ENCODE measurements around the gene ACSS3.

The ACSS3 gene

DNA sequence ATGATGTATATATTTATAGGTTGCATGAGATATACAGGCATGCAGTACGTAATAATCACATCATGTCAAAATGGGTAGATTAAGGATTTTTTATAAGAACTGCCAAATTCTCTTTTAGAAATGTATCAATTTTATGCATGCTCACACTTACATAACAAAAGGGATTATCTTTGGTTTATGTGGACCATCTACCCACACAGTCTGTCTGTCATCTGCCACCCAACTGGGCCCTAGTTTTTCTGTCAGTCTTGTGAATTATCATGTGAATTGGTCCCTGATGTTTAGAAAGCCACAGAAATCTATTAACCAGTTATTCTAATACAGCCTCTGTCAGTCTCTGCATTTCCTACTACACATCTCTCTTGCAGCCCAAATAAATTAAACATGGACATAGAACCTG is 133.4 kb downstream of the ACSS3 start:
- no peak for FAIRE-seq
- TF ChIP-seq TAF1 (IDR thresholded peaks at IDR 0.05; ENCODE audit: borderline replicate concordance, low read depth, low read length) = no peak
- DNase-seq (ENCODE audit: insufficient read length) = no peak

DNA sequence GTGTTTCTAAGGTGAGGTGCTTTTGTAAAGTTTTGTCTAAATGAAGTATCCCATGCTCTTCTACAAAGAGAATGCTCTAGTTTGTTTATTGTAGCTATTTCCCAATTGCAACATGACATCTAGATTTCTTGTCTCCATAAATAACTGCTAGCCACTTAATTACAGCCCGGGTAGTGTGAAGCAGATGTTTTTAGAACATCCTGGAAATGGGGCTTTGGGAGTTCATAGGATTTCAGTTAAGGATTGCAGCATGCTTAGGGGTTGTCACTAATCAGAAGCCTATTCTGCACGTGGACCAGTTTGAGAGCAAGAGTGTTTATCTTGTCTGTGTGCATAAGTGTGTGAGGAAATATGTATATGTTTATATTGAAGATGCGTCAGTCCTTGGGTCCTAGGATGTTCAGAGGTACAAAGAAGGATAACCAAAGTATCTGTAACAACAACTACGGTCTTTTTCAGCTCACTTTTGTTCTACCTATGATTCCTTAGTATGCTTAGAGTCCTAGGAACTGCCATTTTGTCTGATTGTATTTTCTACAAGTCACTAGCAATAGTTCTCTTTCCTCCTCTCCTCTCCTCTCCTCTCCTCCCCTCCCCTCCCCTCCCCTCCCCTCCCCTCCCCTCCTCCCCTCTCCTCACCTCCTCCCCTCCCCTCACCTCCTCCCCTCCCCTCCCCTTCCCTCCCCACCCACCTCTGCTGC is 135.3 kb downstream of the ACSS3 start:
- TF ChIP-seq POLR2A (IDR thresholded peaks at IDR 0.05; ENCODE audit: low read depth, low read length) (no peak), POLR2AphosphoS5 (IDR thresholded peaks at IDR 0.05; ENCODE audit: low read depth, low read length) (no peak)
- no peak for DNase-seq (ENCODE audit: insufficient read length)
- no peak for FAIRE-seq

DNA sequence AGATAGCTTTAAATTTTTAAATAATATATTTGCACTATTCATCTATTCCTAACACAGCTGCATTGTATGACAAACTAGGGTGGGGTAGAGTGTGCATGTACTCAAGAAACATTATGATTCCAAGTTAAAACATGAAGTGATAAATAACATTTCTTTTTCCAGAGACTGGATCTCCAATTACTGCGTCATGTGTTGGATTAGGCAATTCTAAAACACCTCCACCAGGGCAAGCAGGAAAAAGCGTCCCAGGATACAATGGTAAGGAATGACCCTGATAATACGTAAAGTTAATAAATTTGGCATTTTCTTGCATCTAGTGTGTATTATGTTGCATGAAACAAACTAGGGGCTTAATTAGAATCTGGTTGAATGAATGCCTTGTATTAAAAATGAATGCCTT is 138.9 kb downstream of the ACSS3 start:
- TF ChIP-seq POLR2A (IDR thresholded peaks at IDR 0.05; ENCODE audit: low read depth, low read length) = no peak
- no peak for TF ChIP-seq TAF1 (IDR thresholded peaks at IDR 0.05; ENCODE audit: borderline replicate concordance, low read depth, low read length)
- no peak for TF ChIP-seq POLR2AphosphoS5 (IDR thresholded peaks at IDR 0.05; ENCODE audit: low read depth, low read length)
- DNase-seq (ENCODE audit: insufficient read length) (no peak), FAIRE-seq (no peak)

DNA sequence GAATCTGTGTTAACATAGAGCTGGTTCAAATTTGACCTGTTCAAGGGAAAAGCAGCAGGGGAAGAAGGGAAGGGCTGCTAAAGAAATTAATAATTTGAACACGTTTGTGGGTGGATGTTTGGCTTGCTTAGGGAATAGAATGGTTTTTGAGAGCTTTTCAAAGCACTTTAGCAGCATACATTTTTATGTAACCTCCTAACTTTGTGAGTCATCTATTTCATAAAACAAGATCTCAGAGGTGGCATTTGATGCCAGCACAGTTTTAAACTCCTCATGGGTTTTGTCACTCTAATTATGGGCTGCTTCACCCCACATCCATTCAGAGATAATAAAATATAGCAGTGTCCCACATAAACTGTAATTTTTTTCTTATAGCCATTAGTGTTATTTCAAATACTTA is 143.8 kb downstream of the ACSS3 start:
- TF ChIP-seq TAF1 (IDR thresholded peaks at IDR 0.05; ENCODE audit: borderline replicate concordance, low read depth, low read length) (no peak), POLR2A (IDR thresholded peaks at IDR 0.05; ENCODE audit: low read depth, low read length) (no peak), POLR2AphosphoS5 (IDR thresholded peaks at IDR 0.05; ENCODE audit: low read depth, low read length) (no peak)
- FAIRE-seq (no peak), DNase-seq (ENCODE audit: insufficient read length) (no peak)

DNA sequence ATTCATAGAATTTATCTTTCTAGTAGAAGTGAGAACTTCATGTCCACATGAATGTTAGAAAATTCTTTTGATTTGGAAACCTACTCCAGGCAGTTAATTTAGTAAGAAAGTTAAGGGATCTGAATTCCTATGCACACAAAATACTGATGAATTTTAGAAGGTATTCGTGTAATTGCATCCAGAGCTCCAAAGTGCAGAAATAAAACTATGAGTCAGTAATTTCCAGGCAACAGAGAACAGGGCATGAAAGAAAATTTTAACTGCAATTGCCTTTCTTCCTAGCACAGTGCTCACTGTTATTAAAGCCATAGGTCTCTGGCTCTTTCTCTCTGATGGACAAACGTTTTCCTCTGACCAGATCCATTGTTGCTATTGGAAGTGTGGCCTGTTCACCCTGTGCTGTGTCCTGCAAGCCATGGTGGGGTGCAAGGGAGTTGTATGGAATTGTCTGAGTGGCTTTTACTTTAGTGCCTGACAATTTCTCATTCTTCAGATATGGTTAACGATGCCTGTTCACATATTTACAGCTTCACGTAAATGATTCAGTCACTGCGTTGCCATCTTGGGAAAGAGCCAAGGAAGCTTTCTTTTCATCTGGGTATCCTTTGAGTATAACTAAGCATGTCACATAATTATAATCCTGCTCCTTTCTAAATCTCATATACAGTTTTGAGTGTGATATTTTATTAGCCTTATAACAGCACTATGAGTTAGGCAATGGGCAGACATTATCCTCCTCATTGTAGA is 145.1 kb downstream of the ACSS3 start:
- FAIRE-seq (no peak), DNase-seq (ENCODE audit: insufficient read length) (no peak)
- no peak for TF ChIP-seq POLR2AphosphoS5 (IDR thresholded peaks at IDR 0.05; ENCODE audit: low read depth, low read length)
- no peak for TF ChIP-seq POLR2A (IDR thresholded peaks at IDR 0.05; ENCODE audit: low read depth, low read length)
- no peak for TF ChIP-seq TAF1 (IDR thresholded peaks at IDR 0.05; ENCODE audit: borderline replicate concordance, low read depth, low read length)

DNA sequence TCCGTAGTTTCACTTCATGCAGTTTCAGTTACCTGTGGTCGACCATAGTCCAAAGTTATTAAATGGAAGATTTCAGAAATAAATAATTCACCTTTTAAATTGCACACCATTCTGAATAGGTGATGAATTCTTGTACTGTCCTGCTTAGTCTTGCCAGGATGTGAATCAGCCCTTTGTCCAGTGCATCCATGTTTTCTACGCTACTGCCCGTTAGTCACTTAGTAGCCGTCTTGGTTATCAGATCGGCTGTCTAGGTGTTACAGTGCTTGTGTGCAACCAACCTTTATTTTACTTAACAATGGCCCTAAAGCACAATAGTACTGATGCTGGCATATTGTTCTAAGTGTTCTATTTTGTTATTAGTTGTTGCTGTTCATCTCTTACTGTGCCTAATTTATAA is 146.7 kb downstream of the ACSS3 start:
- FAIRE-seq (no peak), DNase-seq (ENCODE audit: insufficient read length) (no peak)
- no peak for TF ChIP-seq POLR2A (IDR thresholded peaks at IDR 0.05; ENCODE audit: low read depth, low read length)
- TF ChIP-seq POLR2AphosphoS5 (IDR thresholded peaks at IDR 0.05; ENCODE audit: low read depth, low read length) = no peak
- TF ChIP-seq TAF1 (IDR thresholded peaks at IDR 0.05; ENCODE audit: borderline replicate concordance, low read depth, low read length) = no peak

DNA sequence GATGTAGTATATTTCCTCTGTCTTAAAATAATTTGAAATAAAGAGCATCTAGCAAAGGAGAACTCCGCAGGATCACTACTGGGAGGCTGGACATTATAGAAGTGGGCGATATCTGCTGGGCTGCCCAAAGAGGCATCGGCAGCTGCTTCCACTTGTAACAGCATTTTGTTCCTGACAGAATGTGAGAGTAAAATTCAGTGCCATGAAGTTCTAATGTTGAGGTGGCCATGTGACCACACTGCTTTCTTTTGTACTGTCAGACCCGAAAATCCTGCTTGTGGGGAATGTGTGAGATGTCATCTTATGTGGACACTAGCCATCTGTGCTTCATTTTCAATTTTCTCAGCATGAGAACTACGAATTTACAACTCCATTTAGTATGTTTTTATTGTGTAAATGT is 151.9 kb downstream of the ACSS3 start:
- FAIRE-seq (no peak), DNase-seq (ENCODE audit: insufficient read length) (no peak)
- TF ChIP-seq POLR2AphosphoS5 (IDR thresholded peaks at IDR 0.05; ENCODE audit: low read depth, low read length) = no peak
- no peak for TF ChIP-seq POLR2A (IDR thresholded peaks at IDR 0.05; ENCODE audit: low read depth, low read length)
- no peak for TF ChIP-seq TAF1 (IDR thresholded peaks at IDR 0.05; ENCODE audit: borderline replicate concordance, low read depth, low read length)

DNA sequence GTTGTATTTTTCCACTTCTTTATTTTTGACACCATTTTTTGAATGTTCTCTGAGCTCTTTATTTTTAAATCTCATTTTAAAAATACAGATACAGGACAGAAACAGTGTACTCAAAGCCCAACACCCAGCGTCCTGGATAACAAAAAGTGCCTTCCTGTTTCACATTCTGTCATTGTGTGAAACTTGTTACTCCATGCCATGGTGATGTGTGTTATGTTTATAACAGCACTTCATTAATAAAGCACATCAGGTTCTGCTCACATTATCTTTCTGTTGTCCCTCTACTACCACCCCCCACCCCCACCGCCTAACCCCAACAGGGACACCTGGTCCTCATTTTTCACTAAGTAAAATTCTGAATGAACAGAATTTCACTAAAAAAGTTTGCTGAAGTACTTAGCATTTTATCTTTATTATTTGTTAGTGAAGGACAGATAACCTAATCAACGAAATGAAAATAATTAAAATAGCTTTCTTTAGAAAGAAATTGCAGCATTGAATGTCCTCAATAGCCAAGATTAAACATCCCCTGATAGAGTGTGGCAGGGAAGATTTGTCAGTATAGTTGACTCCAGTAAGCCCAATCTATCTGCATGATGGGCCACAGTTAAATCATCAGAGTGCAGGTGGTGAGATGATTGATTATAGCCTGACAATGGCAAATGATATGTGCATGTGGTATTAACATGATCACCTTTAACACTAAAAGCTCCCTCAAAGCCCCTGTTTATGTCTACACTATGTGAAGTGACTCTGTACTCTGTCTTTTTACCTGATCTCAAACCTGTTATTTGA is 153.9 kb downstream of the ACSS3 start:
- no peak for FAIRE-seq
- no peak for TF ChIP-seq POLR2AphosphoS5 (IDR thresholded peaks at IDR 0.05; ENCODE audit: low read depth, low read length)
- TF ChIP-seq POLR2A (IDR thresholded peaks at IDR 0.05; ENCODE audit: low read depth, low read length) = no peak
- no peak for TF ChIP-seq TAF1 (IDR thresholded peaks at IDR 0.05; ENCODE audit: borderline replicate concordance, low read depth, low read length)
- DNase-seq (ENCODE audit: insufficient read length) = no peak

DNA sequence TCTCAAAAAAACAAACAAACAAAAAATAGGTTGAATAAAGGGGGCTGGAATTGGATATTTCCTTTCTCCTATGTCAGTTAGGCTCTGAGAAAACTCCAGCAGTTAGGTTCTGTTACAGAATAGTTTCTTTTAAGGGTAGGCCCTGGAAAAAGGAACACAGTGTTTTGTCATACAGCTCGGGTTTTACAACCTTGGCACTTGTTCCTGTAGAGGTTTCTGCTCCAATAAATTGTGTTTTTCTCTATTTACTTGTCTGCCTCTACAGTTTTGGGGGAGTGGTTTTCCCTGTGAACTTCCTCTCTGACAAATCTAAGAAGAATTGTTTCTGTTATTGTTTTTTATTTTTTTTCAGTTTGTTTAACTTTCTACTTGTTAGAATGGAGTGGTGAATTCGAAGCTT is 167.6 kb downstream of the ACSS3 start:
- no peak for DNase-seq (ENCODE audit: insufficient read length)
- TF ChIP-seq POLR2AphosphoS5 (IDR thresholded peaks at IDR 0.05; ENCODE audit: low read depth, low read length) (no peak), POLR2A (IDR thresholded peaks at IDR 0.05; ENCODE audit: low read depth, low read length) (no peak), TAF1 (IDR thresholded peaks at IDR 0.05; ENCODE audit: borderline replicate concordance, low read depth, low read length) (no peak)
- no peak for FAIRE-seq

DNA sequence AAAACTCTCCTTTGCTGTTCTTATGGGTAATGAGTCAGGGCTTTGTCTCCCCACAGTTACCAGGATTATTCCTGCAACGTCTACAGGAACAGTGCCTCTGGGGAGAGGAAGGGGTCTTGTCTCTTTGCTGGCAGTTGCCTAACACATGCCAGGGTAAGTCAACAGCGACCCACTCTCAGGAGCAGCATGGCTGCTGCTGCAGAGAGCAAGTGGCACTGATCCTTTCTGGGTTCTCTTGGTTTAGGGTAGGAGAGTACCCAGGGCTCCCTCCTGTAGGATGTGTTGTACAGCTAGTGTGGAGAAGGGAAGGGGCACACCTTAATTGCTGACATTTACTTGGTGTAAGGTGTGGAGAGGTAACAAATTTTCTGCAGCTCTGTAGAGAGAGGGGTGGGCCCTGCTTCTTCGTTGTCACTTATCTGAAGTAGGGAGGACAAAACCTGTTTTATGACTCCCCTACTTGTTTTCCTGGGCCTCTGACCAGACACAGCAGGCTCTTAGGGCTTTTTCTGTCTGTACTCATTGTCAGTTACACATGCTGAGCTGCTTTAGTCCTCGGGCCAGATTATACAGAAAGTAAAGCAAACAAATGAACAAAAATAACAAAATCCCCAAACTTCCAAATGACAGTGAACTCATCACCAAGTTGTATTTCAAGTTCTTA is 168.2 kb downstream of the ACSS3 start:
- FAIRE-seq (no peak), DNase-seq (ENCODE audit: insufficient read length) (no peak)
- TF ChIP-seq POLR2AphosphoS5 (IDR thresholded peaks at IDR 0.05; ENCODE audit: low read depth, low read length) = no peak
- TF ChIP-seq TAF1 (IDR thresholded peaks at IDR 0.05; ENCODE audit: borderline replicate concordance, low read depth, low read length) = no peak
- no peak for TF ChIP-seq POLR2A (IDR thresholded peaks at IDR 0.05; ENCODE audit: low read depth, low read length)

DNA sequence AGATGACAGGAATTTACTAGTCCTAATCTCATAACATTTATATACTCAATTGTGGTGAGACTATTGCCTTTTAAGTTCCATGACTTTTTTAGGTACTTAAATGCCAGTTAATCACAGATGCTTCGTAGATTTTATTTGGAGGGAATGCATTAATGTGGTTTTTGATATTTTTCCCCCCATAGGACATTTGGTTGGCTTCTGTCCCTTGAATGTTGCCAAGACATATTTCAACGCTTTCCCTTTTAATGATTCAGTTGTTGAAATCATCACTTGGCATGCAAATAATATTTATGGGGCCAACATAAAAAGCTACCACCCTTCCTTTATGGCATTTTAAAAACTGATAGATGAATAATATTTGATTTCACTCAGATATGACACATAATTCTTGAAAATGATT is 172.1 kb downstream of the ACSS3 start:
- DNase-seq (ENCODE audit: insufficient read length) (no peak), FAIRE-seq (no peak)
- TF ChIP-seq POLR2AphosphoS5 (IDR thresholded peaks at IDR 0.05; ENCODE audit: low read depth, low read length) = no peak
- no peak for TF ChIP-seq POLR2A (IDR thresholded peaks at IDR 0.05; ENCODE audit: low read depth, low read length)
